Measurements from ENCODE around the gene DDN. TPM values are rescaled to one million over a fixed set of nuclear protein-coding genes. Genes with fewer than 3 reads are reported as not detected.

Gene DDN
- total and polyA plus RNA-seq, 9 of the 15 experiments (the other 6 are each of a cell fraction or from before 2014, with no cell fraction given), result 0.03 to 3.6 (median 1.6) TPM

- TF ChIP-seq, protein P1, sequence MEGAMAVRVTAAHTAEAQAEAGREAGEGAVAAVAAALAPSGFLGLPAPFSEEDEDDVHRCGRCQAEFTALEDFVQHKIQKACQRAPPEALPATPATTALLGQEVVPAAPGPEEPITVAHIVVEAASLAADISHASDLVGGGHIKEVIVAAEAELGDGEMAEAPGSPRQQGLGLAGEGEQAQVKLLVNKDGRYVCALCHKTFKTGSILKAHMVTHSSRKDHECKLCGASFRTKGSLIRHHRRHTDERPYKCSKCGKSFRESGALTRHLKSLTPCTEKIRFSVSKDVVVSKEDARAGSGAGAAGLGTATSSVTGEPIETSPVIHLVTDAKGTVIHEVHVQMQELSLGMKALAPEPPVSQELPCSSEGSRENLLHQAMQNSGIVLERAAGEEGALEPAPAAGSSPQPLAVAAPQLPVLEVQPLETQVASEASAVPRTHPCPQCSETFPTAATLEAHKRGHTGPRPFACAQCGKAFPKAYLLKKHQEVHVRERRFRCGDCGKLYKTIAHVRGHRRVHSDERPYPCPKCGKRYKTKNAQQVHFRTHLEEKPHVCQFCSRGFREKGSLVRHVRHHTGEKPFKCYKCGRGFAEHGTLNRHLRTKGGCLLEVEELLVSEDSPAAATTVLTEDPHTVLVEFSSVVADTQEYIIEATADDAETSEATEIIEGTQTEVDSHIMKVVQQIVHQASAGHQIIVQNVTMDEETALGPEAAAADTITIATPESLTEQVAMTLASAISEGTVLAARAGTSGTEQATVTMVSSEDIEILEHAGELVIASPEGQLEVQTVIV (CRISPR knock-in tag; IDR thresholded peaks at IDR 0.05; ENCODE audit: borderline replicate concordance), result no peak
- peak; percentile 33; the same call in 1 of the 2 replicates for TF ChIP-seq EP400 (IDR thresholded peaks at IDR 0.05)
These were observed at the start of gene DDN (continued) for GRCh38 chr12:48999371-49000131.

GRCh38 chr12:49048953-49049352 is 49.8 kb upstream of the DDN start:
- no peak overlapping the region for H2AFZ ChIP-seq (ENCODE audit: low read depth, low read length)
- CTCF ChIA-PET (ENCODE audit: low intra/inter-chr PET ratio), result no interaction called here
- no peaks in the 10 kb centered on the region for H3K9me3 ChIP-seq (replicated peaks; ENCODE audit: control insufficient read depth, insufficient read depth, low read depth, low read length)
- H3K27ac ChIP-seq (ENCODE audit: extremely low read depth, low read depth, low read length), result no peak overlapping the region
- H3K4me3 ChIP-seq, result no peak overlapping the region
- POLR2A ChIA-PET, result interaction anchor here (1.3 to 4.1 kb wide), 5 partner anchors 8 to 21 kb away, joined by 5 to 21 read pairs (median 7); no protein-coding TSS in a partner anchor
- in situ Hi-C loops (cut with MboI), result no loop called here
- no peaks in the 10 kb centered on the region for H3K4me1 ChIP-seq (replicated peaks in 1 of 2; ENCODE audit: control insufficient read depth in 2 of 2, insufficient read depth in 2 of 2, low read length in 2 of 2)
- H3K9ac ChIP-seq (ENCODE audit: insufficient read depth in 1 of 2, low read depth in 2 of 2, low read length in 2 of 2), result no peak overlapping the region
- intact Hi-C loops (cut with micrococcal nuclease), result no loop called here
- peaks cover 7% of the 10 kb centered on the region; the same call in 1 of the 2 replicates for H4K20me1 ChIP-seq (replicated peaks; ENCODE audit: control insufficient read depth, insufficient read depth, low read length)
- peaks cover 99% of the 10 kb centered on the region for H3K36me3 ChIP-seq (ENCODE audit: control insufficient read depth, insufficient read depth, low read length)
- H3K79me2 ChIP-seq (ENCODE audit: control insufficient read depth, insufficient read depth, low read length), result peaks cover 8% of the 10 kb centered on the region; the same call in 2 of the 3 replicates
- H3K27me3 ChIP-seq (ENCODE audit: control insufficient read depth in 2 of 2, insufficient read depth in 2 of 2, low read length in 2 of 2), result no peaks in the 10 kb centered on the region
- ATAC-seq, result no peak
- H3K4me2 ChIP-seq (ENCODE audit: insufficient read depth, low read length), result no peak overlapping the region
- BruUV-seq (replicated peaks), result no TSS peak
- WGBS (ENCODE audit: insufficient coverage, low coverage, missing lambda C conversion rate), result 89% methylated on average over 10 of the region's 10 CpGs
- no peak for DNase-seq (ENCODE audit: extremely low read depth in 1 of 4, low spot score in 3 of 4)
- H3K9me1 ChIP-seq (ENCODE audit: control insufficient read depth, insufficient read depth, low read length), result no peaks in the 10 kb centered on the region
- no peak for FAIRE-seq
- TF ChIP-seq SMARCB1 (IDR thresholded peaks at IDR 0.05; ENCODE audit: insufficient read length, low read depth), result no peak
- TF ChIP-seq, protein P2, sequence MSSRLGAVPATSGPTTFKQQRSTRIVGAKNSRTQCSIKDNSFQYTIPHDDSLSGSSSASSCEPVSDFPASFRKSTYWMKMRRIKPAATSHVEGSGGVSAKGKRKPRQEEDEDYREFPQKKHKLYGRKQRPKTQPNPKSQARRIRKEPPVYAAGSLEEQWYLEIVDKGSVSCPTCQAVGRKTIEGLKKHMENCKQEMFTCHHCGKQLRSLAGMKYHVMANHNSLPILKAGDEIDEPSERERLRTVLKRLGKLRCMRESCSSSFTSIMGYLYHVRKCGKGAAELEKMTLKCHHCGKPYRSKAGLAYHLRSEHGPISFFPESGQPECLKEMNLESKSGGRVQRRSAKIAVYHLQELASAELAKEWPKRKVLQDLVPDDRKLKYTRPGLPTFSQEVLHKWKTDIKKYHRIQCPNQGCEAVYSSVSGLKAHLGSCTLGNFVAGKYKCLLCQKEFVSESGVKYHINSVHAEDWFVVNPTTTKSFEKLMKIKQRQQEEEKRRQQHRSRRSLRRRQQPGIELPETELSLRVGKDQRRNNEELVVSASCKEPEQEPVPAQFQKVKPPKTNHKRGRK (tag; IDR thresholded peaks at IDR 0.05), result no peak
- TF ChIP-seq KDM4B (IDR thresholded peaks at IDR 0.05; ENCODE audit: borderline replicate concordance in 2 of 2, low read depth in 1 of 2), result no peak
- no peak for TF ChIP-seq RFX7 (CRISPR knock-in tag; IDR thresholded peaks at IDR 0.05)
- TF ChIP-seq ETS2 (tag; IDR thresholded peaks at IDR 0.05; ENCODE audit: borderline replicate concordance, poor library complexity, severe bottlenecking), result no peak
- TF ChIP-seq, protein P3, sequence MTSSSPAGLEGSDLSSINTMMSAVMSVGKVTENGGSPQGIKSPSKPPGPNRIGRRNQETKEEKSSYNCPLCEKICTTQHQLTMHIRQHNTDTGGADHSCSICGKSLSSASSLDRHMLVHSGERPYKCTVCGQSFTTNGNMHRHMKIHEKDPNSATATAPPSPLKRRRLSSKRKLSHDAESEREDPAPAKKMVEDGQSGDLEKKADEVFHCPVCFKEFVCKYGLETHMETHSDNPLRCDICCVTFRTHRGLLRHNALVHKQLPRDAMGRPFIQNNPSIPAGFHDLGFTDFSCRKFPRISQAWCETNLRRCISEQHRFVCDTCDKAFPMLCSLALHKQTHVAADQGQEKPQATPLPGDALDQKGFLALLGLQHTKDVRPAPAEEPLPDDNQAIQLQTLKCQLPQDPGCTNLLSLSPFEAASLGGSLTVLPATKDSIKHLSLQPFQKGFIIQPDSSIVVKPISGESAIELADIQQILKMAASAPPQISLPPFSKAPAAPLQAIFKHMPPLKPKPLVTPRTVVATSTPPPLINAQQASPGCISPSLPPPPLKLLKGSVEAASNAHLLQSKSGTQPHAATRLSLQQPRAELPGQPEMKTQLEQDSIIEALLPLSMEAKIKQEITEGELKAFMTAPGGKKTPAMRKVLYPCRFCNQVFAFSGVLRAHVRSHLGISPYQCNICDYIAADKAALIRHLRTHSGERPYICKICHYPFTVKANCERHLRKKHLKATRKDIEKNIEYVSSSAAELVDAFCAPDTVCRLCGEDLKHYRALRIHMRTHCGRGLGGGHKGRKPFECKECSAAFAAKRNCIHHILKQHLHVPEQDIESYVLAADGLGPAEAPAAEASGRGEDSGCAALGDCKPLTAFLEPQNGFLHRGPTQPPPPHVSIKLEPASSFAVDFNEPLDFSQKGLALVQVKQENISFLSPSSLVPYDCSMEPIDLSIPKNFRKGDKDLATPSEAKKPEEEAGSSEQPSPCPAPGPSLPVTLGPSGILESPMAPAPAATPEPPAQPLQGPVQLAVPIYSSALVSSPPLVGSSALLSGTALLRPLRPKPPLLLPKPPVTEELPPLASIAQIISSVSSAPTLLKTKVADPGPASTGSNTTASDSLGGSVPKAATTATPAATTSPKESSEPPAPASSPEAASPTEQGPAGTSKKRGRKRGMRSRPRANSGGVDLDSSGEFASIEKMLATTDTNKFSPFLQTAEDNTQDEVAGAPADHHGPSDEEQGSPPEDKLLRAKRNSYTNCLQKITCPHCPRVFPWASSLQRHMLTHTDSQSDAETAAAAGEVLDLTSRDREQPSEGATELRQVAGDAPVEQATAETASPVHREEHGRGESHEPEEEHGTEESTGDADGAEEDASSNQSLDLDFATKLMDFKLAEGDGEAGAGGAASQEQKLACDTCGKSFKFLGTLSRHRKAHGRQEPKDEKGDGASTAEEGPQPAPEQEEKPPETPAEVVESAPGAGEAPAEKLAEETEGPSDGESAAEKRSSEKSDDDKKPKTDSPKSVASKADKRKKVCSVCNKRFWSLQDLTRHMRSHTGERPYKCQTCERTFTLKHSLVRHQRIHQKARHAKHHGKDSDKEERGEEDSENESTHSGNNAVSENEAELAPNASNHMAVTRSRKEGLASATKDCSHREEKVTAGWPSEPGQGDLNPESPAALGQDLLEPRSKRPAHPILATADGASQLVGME (CRISPR knock-in tag; IDR thresholded peaks at IDR 0.05), result no peak
- no peak for TF ChIP-seq CSDE1 (IDR thresholded peaks at IDR 0.05)
- no peak for TF ChIP-seq ZNF316 (IDR thresholded peaks at IDR 0.05)

Data from K562 (cell line).